ENCODE data around the gene TP53BP2.
A peak's percentile ranks its signal among the peaks of the same experiment; 100 is the strongest.
"Not testable (repeated sequence)": the region's sequence is repeated elsewhere in the genome, so short reads cannot be mapped to it uniquely, and the experiment has no call there.

Gene TP53BP2

GRCh38 chr1:223845810-223846682 is at the start of gene TP53BP2:
TP53BP2 (minus strand) TSS chr1:223845947; CDS start chr1:223845680, 267 bp downstream.
- peak; percentile 89 for DNase-seq

GRCh38 chr1:223890494-223890893 is 44.7 kb upstream of the TP53BP2 start:
- ATAC-seq: not testable (repeated sequence)

More at GRCh38 chr1:223845810-223846682, at the start of gene TP53BP2:
- peak; percentile 84 for ATAC-seq

GRCh38 chr1:223889319-223889718 is 43.6 kb upstream of the TP53BP2 start:
- ATAC-seq, DNase-seq: not testable (repeated sequence)

More at GRCh38 chr1:223890494-223890893, 44.7 kb upstream of the TP53BP2 start:
- not testable (repeated sequence) for DNase-seq

GRCh38 chr1:223887747-223888418 is 42.1 kb upstream of the TP53BP2 start:
- DNase-seq (no peak), ATAC-seq (no peak)

GRCh38 chr1:223886516-223886921 is 40.8 kb upstream of the TP53BP2 start:
- no peak for ATAC-seq
- DNase-seq: no peak

- ATAC-seq (no peak), DNase-seq (no peak)
These were observed 39.9 kb upstream of the TP53BP2 start for GRCh38 chr1:223885614-223886013.

GRCh38 chr1:223878598-223879325 is 33.0 kb upstream of the TP53BP2 start:
- ATAC-seq (no peak), DNase-seq (no peak)

GRCh38 chr1:223877804-223878203 is 32.1 kb upstream of the TP53BP2 start:
- ATAC-seq: no peak

GRCh38 chr1:223876590-223876989 is 30.8 kb upstream of the TP53BP2 start:
- no peak for ATAC-seq

More at GRCh38 chr1:223877804-223878203, 32.1 kb upstream of the TP53BP2 start:
- no peak for DNase-seq

GRCh38 chr1:223873044-223873443 is 27.3 kb upstream of the TP53BP2 start:
- ATAC-seq: no peak
- no peak for DNase-seq

More at GRCh38 chr1:223876590-223876989, 30.8 kb upstream of the TP53BP2 start:
- no peak for DNase-seq

- DNase-seq: no peak
- ATAC-seq: no peak
These were observed 26.7 kb upstream of the TP53BP2 start for GRCh38 chr1:223872308-223872901.

GRCh38 chr1:223870617-223871574 is 25.1 kb upstream of the TP53BP2 start:
- DNase-seq (no peak), ATAC-seq (no peak)

GRCh38 chr1:223864599-223865368 is 19.0 kb upstream of the TP53BP2 start:
- not testable (repeated sequence) for ATAC-seq

GRCh38 chr1:223864084-223864483 is 18.3 kb upstream of the TP53BP2 start:
- DNase-seq (no peak), ATAC-seq (no peak)

More at GRCh38 chr1:223864599-223865368, 19.0 kb upstream of the TP53BP2 start:
- DNase-seq: not testable (repeated sequence)

GRCh38 chr1:223861904-223862303 is 16.2 kb upstream of the TP53BP2 start:
- ATAC-seq: no peak
- no peak for DNase-seq

- no peak for DNase-seq
- peak; percentile 49 for ATAC-seq
These were observed 14.4 kb upstream of the TP53BP2 start for GRCh38 chr1:223860051-223860622.

GRCh38 chr1:223859058-223859457 is 13.3 kb upstream of the TP53BP2 start:
- no peak for DNase-seq
- ATAC-seq: no peak

GRCh38 chr1:223856386-223856785 is 10.6 kb upstream of the TP53BP2 start:
- DNase-seq (no peak), ATAC-seq (no peak)

- no peak for ATAC-seq
- DNase-seq: no peak
These were observed 8.0 kb upstream of the TP53BP2 start for GRCh38 chr1:223853748-223854147.

All from stimulated activated naive CD8-positive, alpha-beta T cell treated with anti-CD3 and anti-CD28 coated beads, Interleukin-15, Interleukin-2, amounts not matched to agents 100 U/mL and 50 U/mL, for 24 hours (primary cell).